Measurements from ENCODE around the gene WFDC10A. TPM values are rescaled to one million over a fixed set of nuclear protein-coding genes. Genes with fewer than 3 reads are reported as not detected.

Gene WFDC10A
- total RNA-seq, 1 donor = not detected

- H2AFZ ChIP-seq (ENCODE audit: low read length) = no peak overlapping the region
- no peak overlapping the region for H3K4me2 ChIP-seq (ENCODE audit: insufficient read depth, low read length)
- H3K36me3 ChIP-seq (ENCODE audit: insufficient read depth, low read length) = no peaks in the 10 kb centered on the region
- no peaks in the 10 kb centered on the region for H3K27me3 ChIP-seq (ENCODE audit: insufficient read depth, low read length)
- no peak overlapping the region for H3K27ac ChIP-seq (ENCODE audit: low read depth, low read length)
- H3K79me2 ChIP-seq (ENCODE audit: insufficient read depth, low read length) = no peaks in the 10 kb centered on the region
- TF ChIP-seq CTCF (IDR thresholded peaks at IDR 0.05; ENCODE audit: extremely low read depth, low read depth, low read length) = no peak
- H3K4me1 ChIP-seq (ENCODE audit: insufficient read depth, low read length) = no peaks in the 10 kb centered on the region
- no peak for DNase-seq (ENCODE audit: insufficient read length, low spot score, missing footprints)
- no peak overlapping the region for H3K4me3 ChIP-seq (ENCODE audit: insufficient read depth, low read length)
- no peaks in the 10 kb centered on the region for H4K20me1 ChIP-seq (ENCODE audit: insufficient read depth, low read length)
- no peaks in the 10 kb centered on the region for H3K9me3 ChIP-seq (ENCODE audit: low read depth, low read length)
Observed at GRCh38 chr20:45617591-45617990, 11.9 kb upstream of the WFDC10A start.

- no peak for DNase-seq (ENCODE audit: insufficient read length, low spot score, missing footprints)
- Histone ChIP-seq H4K20me1 (ENCODE audit: insufficient read depth, low read length) (no peaks in the 10 kb centered on the region), H3K4me3 (ENCODE audit: insufficient read depth, low read length) (no peak overlapping the region), H3K36me3 (ENCODE audit: insufficient read depth, low read length) (no peaks in the 10 kb centered on the region), H3K27ac (ENCODE audit: low read depth, low read length) (no peak overlapping the region), H3K79me2 (ENCODE audit: insufficient read depth, low read length) (no peaks in the 10 kb centered on the region), H3K9me3 (ENCODE audit: low read depth, low read length) (no peaks in the 10 kb centered on the region), H2AFZ (ENCODE audit: low read length) (no peak overlapping the region), H3K4me2 (ENCODE audit: insufficient read depth, low read length) (no peak overlapping the region), H3K27me3 (ENCODE audit: insufficient read depth, low read length) (no peaks in the 10 kb centered on the region), H3K4me1 (ENCODE audit: insufficient read depth, low read length) (no peaks in the 10 kb centered on the region)
- no peak for TF ChIP-seq CTCF (IDR thresholded peaks at IDR 0.05; ENCODE audit: extremely low read depth, low read depth, low read length)
Observed at GRCh38 chr20:45621593-45621992, 7.9 kb upstream of the WFDC10A start.

GRCh38 chr20:45626540-45626939 lies 3.0 kb upstream of the WFDC10A start:
- H3K36me3 ChIP-seq (ENCODE audit: insufficient read depth, low read length) = no peaks in the 10 kb centered on the region
- H3K27me3 ChIP-seq (ENCODE audit: insufficient read depth, low read length) = peaks cover 3% of the 10 kb centered on the region
- H3K4me2 ChIP-seq (ENCODE audit: insufficient read depth, low read length) = no peak overlapping the region
- no peaks in the 10 kb centered on the region for H4K20me1 ChIP-seq (ENCODE audit: insufficient read depth, low read length)
- no peak overlapping the region for H2AFZ ChIP-seq (ENCODE audit: low read length)
- no peak for TF ChIP-seq CTCF (IDR thresholded peaks at IDR 0.05; ENCODE audit: extremely low read depth, low read depth, low read length)
- H3K4me3 ChIP-seq (ENCODE audit: insufficient read depth, low read length) = no peak overlapping the region
- no peak for DNase-seq (ENCODE audit: insufficient read length, low spot score, missing footprints)
- no peaks in the 10 kb centered on the region for H3K79me2 ChIP-seq (ENCODE audit: insufficient read depth, low read length)
- H3K4me1 ChIP-seq (ENCODE audit: insufficient read depth, low read length) = no peaks in the 10 kb centered on the region
- no peak overlapping the region for H3K27ac ChIP-seq (ENCODE audit: low read depth, low read length)
- no peaks in the 10 kb centered on the region for H3K9me3 ChIP-seq (ENCODE audit: low read depth, low read length)

GRCh38 chr20:45630371-45630770 lies 832 bp downstream of the WFDC10A start:
- Histone ChIP-seq H2AFZ (ENCODE audit: low read length) (no peak overlapping the region), H3K36me3 (ENCODE audit: insufficient read depth, low read length) (no peaks in the 10 kb centered on the region), H3K27ac (ENCODE audit: low read depth, low read length) (no peak overlapping the region), H3K79me2 (ENCODE audit: insufficient read depth, low read length) (no peaks in the 10 kb centered on the region), H3K27me3 (ENCODE audit: insufficient read depth, low read length) (peaks cover 3% of the 10 kb centered on the region), H3K4me3 (ENCODE audit: insufficient read depth, low read length) (no peak overlapping the region), H3K4me2 (ENCODE audit: insufficient read depth, low read length) (no peak overlapping the region), H3K4me1 (ENCODE audit: insufficient read depth, low read length) (no peaks in the 10 kb centered on the region), H4K20me1 (ENCODE audit: insufficient read depth, low read length) (no peaks in the 10 kb centered on the region), H3K9me3 (ENCODE audit: low read depth, low read length) (no peaks in the 10 kb centered on the region)
- no peak for TF ChIP-seq CTCF (IDR thresholded peaks at IDR 0.05; ENCODE audit: extremely low read depth, low read depth, low read length)
- DNase-seq (ENCODE audit: insufficient read length, low spot score, missing footprints) = no peak

Data from osteoblast (primary cell).